NCI-H226 (cell line): Measurements from ENCODE around the gene CARS2.
"Not testable (repeated sequence)": the region's sequence is repeated elsewhere in the genome, so short reads cannot be mapped to it uniquely, and the experiment has no call there.

ENCODE experiments used
- DNase-seq: peaks from one replicate; pipeline ENCODE4 v3.0.0-alpha.2; 2015

The CARS2 gene

GRCh38 chr13:110615322-110616102 lies 90.4 kb downstream of the CARS2 start, which contains the start of gene NAXD:
Gene NAXD, plus strand, starts transcription at chr13:110615545. Its CDS starts 57 bp downstream, at chr13:110615602.
- peak; percentile 98 for DNase-seq

GRCh38 chr13:110615005-110615321 lies 91.0 kb downstream of the CARS2 start:
- DNase-seq = no peak

- DNase-seq = no peak
These were observed 94.8 kb downstream of the CARS2 start for GRCh38 chr13:110610955-110611595.

GRCh38 chr13:110607675-110608224 lies 98.2 kb downstream of the CARS2 start:
- no peak for DNase-seq

- DNase-seq = not testable (repeated sequence)
These were observed 99.6 kb downstream of the CARS2 start for GRCh38 chr13:110606281-110606680.

GRCh38 chr13:110605132-110605531 lies 100.8 kb downstream of the CARS2 start:
- no peak for DNase-seq

- DNase-seq = no peak
These were observed 104.9 kb downstream of the CARS2 start for GRCh38 chr13:110600980-110601379.

GRCh38 chr13:110600261-110600819 lies 105.6 kb downstream of the CARS2 start:
- no peak for DNase-seq

- DNase-seq = no peak
These were observed 108.8 kb downstream of the CARS2 start for GRCh38 chr13:110597041-110597689.

GRCh38 chr13:110593430-110594130 lies 112.3 kb downstream of the CARS2 start:
- no peak for DNase-seq

- no peak for DNase-seq
These were observed 113.3 kb downstream of the CARS2 start for GRCh38 chr13:110592665-110593064.
